GM18511 (cell line): ENCODE measurements around the gene DNAH9.

ENCODE experiments used
- ATAC-seq: cut with Tn5 transposase; IDR thresholded peaks from one replicate; pipeline ENCODE4 v1.9.1; 2021; ENCODE audit warnings: mild to moderate bottlenecking, moderate library complexity; ENCODE audit not compliant: unreplicated experiment

DNAH9 gene, protein sequence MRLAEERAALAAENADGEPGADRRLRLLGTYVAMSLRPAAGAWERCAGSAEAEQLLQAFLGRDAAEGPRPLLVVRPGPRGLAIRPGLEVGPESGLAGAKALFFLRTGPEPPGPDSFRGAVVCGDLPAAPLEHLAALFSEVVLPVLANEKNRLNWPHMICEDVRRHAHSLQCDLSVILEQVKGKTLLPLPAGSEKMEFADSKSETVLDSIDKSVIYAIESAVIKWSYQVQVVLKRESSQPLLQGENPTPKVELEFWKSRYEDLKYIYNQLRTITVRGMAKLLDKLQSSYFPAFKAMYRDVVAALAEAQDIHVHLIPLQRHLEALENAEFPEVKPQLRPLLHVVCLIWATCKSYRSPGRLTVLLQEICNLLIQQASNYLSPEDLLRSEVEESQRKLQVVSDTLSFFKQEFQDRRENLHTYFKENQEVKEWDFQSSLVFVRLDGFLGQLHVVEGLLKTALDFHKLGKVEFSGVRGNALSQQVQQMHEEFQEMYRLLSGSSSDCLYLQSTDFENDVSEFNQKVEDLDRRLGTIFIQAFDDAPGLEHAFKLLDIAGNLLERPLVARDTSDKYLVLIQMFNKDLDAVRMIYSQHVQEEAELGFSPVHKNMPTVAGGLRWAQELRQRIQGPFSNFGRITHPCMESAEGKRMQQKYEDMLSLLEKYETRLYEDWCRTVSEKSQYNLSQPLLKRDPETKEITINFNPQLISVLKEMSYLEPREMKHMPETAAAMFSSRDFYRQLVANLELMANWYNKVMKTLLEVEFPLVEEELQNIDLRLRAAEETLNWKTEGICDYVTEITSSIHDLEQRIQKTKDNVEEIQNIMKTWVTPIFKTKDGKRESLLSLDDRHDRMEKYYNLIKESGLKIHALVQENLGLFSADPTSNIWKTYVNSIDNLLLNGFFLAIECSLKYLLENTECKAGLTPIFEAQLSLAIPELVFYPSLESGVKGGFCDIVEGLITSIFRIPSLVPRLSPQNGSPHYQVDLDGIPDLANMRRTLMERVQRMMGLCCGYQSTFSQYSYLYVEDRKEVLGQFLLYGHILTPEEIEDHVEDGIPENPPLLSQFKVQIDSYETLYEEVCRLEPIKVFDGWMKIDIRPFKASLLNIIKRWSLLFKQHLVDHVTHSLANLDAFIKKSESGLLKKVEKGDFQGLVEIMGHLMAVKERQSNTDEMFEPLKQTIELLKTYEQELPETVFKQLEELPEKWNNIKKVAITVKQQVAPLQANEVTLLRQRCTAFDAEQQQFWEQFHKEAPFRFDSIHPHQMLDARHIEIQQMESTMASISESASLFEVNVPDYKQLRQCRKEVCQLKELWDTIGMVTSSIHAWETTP (N-terminal part only)

DNA sequence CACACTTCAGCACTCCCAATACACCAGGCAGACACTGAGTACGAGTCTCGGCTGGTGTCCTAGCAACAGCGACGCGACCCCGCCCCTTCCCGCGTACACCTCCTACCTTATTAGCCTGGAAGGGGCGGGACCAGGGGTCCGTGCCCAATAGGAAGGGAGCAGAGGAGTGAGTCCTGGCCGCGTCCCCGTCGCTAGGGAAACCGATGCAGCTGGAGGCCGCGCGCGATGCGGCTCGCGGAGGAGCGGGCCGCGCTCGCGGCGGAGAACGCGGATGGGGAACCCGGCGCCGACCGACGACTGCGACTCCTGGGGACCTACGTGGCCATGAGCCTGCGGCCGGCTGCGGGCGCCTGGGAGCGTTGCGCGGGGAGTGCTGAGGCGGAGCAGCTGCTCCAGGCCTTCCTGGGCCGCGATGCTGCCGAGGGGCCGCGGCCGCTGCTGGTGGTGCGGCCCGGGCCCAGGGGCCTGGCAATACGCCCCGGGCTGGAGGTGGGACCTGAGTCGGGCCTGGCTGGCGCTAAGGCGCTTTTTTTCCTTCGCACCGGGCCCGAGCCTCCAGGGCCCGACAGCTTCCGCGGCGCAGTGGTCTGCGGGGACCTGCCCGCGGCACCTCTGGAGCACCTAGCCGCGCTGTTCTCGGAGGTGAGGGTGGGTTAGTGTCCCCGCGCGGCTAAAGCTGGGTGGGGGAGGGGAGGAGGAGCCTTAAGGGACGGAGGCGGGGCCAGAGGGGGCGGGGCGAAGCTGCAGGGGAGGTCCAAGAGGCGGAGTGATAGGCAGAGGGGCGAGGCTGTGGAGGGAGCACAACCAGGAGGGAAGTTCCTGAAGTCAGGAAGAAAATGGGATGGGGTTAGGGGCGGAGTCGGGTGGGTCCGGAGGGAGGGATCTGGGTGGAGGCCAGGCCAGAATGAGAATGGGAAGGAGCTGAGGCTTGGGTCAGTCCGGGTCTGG, at the start of gene DNAH9:
TSS of gene DNAH9 (plus strand) at position 197 of the 948 bp plus-strand sequence. CDS start at position 226, 29 bp downstream.
- ATAC-seq, result no peak

DNA sequence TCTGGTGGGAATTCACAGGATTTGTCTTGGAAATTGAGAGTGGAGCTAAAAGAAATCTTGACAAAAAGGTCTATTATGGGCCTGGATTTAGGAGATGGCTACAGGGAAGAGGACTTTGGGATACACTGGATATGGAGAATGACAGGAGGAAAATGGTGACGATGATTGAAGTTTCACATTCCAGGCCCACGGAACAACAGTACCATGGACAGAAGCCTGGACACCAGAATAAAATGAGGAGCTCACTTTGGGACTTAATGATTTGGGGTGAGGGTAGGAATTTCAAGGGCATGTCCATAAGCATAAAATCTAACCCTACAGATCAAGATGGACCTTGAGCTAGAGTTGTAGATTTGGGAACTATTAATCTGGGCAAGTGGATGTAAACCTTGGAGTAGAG, 47.8 kb upstream of the DNAH9 start:
- ATAC-seq, result no peak

DNA sequence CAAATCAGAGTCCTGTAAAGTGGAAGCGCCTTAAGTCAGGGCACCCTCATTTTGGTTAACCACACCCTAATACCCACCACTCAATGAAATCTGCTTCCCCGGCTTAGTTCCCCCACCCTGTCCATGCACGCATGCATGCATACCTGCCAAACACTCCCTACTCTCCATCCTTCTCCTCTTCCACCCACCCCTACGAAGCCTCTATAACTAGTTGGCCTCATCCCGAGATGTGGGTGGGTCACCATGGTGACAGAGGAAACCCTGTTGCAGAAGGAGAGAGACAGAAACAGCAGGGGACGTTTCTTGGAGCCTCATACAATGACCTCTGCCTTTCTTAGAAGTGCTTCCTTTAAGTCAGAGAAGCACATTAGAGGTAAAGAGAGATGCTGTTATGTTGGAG, 46.8 kb upstream of the DNAH9 start:
- no peak for ATAC-seq

DNA sequence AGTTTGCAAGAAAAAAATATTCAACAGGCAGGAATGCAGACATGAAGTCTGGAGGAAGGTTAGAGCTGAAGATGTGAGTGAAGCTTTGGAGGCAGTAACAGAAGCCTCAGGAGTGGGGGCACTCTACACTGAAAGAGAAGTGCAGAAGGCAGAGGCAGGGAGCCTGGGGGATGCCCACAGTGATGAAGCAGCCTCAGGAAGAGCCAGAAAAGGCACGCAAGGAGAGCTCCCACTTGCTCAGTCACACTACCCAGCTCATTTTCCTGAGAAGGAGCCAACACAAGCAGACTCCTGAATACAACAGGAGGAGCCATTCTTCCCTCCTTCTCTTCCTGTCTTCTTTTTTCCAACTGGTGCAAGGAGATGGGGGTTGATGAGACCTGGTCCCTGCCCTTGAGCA, 45.1 kb upstream of the DNAH9 start:
- no peak for ATAC-seq

DNA sequence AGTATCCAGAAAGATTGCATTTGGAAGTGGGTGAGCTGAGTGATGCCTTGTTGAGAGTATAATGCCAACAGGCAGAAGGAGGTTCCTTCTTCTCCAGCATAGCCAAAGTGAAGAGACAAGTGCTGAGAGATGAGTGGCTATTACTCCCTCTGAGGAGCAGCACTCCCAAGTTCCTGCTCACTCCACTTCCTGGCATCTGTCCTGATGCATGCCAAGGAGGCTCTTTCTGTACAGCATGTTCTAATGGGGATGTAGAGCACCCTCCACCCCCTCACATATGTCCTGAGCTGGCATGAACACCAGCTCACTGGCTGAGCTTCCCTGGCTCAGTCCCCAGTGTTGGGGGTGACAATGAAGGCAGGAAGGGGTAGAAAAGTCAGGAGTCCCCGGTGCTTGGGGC, 44.2 kb upstream of the DNAH9 start:
- no peak for ATAC-seq

DNA sequence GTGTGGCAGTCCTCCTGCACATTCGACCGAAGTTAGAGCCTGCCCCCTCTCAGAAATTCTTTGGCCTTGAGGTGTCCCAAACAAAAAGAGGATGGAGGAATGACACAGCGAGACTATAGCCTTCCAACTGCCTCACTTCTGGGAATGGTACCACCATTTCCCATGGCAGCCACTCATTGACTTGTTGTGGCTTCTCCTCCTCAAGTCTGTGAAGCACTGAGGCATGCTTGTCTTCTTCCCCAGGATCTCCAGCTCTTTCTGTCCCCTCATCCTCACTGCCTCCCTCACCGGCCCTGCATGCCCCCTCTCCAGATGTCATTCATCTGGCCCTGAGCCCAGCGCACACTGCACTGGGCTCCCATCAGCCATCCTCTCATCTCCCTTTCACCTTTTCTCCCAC, 43.7 kb upstream of the DNAH9 start:
- no peak for ATAC-seq

DNA sequence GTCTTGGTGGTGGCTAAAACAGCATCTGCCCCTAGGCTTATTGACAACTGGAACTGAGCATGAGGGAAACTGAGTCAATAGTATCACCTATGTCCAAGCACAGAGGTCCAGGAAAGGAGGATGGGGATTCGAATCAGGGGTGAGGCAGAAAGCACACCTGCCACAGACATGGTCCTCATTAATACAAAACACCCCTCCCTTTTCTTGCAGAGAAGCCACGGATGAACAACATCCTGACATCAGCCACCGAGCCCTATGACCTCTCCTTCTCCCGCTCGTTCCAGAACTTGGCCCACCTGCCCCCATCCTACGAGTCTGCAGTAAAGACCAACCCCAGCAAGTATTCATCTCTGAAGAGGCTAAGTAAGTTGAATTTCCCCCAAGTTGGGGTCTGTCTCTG, 42.7 kb upstream of the DNAH9 start:
- ATAC-seq, result no peak

DNA sequence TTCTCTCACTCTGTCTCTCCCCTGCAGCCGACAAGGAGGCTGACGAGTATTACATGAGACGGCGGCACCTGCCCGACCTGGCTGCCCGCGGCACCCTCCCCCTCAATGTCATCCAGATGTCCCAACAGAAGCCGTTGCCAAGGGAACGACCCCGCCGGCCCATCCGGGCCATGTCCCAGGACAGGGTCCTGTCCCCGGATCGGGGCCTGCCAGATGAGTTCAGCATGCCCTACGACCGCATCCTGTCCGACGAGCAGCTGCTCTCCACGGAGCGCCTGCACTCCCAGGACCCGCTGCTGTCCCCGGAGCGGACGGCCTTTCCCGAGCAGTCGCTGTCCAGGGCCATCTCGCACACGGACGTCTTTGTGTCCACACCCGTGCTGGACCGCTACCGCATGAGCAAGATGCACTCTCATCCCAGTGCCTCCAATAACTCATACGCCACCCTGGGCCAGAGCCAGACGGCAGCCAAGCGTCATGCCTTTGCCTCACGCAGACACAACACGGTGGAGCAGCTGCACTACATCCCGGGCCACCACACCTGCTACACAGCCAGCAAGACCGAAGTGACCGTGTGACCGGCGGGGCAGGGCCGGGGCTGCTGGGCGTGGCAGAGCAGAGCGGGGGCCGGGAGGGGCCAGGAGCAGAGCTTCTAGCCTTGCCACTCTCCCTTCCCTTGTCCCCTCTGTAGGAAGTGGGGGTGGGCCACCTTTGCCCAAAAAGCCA, 40.4 kb upstream of the DNAH9 start:
- no peak for ATAC-seq

DNA sequence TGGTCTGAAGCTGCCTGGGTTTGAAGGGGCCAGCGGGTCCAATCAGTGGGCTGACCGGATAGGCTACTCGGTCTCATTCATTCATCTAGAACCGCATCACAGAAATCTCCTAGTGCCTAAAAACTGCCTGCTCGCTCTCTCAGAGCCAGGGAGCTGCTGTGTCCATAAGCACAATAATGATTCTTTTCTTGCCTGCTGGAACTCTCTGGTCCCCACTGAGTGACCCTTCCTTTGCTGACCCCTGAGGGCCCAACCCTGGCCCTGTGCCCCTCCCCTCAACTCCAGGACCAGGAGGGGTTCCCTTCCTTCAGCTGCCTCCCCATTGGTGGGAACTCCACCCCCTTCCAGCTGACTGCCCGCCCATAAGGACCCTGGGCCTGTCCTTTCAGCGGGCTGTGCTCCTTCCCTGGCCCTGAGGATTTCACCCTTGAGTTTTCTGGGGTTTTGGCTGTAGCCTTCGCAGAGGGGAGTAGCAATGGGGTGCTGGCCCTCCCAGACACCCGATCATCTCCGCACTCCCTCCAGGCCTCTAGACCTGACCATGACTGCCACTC, 39.5 kb upstream of the DNAH9 start:
- no peak for ATAC-seq

DNA sequence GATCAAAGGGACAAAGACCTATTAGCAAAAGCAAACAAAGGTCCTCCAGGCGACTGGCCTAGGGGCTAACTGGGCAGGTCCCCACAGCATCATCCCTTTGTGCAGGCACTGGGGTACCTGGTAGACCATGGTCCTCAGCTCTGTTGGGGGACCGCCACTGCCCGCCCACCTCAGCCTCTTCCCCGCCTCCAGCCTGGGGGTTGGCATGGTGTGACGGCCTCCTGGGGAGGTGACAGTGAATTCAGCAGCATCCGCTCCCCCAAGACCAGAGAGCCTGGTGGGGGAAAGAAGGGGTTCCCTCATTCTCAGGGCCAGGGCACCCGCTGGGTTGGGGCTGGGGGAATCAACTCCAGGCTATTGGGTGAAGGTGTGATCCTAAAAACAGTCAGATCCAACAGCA, 38.7 kb upstream of the DNAH9 start:
- no peak for ATAC-seq

DNA sequence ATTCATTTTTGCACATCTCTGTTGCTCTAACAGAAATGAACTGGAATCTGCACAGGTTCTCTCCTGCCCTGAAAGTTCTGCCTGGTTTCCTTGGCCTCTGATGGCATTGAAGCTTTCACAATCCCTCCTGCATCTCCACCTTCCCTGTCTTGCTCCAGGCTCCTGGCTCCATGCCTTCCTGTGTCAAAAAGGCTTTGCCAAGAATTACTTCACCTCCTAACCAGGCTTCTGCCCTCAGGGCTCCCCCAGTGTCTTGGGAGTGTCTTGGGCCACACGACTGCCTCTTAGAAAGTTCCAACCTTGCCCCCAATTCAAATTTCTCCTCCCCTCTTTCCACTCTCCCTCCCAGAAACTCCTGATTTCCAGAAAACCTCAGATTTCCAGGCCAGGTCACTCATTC, 37.0 kb upstream of the DNAH9 start:
- no peak for ATAC-seq

DNA sequence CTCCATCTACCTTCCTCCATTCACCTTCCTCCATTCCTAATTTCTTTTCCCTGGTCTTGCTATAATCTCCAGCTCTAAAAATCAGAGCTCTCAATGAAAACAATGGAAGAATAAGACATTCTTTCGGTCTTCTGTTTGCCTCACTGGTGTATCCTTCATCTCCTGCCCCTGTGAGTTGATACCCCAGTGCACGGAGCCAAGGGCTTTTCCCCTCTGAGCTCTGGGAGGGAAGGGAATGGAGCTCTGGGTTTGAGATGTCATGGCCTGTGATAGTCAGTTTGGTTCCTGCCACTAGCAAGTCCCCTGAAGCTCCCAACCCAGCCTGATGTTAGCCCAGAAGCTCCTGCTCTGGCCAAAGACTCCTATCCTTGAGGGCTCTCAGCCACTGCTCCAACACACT, 36.6 kb upstream of the DNAH9 start:
- no peak for ATAC-seq

DNA sequence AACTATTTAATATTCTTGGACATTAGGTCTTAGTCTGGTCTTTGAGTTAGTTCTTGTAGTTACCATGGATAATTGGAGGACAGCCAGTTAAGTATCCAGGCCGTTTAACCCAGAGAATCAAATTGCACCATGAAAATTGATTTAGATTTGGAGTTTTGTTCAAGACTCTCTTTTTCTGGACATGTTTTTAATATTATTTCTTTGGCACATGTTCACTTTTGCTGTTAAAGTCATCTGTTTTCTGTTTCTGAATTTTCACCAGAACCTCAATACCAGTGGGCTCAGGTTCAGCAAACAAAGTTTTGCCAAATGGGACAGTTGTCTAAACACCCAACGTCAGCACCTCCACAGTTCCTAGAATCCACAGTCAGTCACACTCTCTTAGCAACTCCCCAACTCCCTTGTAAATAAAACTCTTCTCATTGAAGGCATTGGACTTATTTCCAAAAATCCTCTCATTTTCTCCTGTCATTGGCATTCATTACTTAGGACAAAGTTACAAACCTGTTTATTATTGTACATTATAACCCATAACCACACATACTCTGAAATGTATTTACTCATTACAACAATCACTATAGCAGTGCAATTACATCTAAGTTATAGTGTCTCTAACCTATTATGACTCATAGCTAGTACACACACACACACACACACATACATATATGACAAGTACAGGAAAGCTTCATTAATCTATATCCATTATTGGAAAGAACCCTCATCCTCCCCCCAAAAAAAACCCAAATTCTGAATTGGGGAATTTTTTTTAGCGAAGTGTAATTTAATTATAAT, 33.5 kb upstream of the DNAH9 start:
- ATAC-seq, result no peak

DNA sequence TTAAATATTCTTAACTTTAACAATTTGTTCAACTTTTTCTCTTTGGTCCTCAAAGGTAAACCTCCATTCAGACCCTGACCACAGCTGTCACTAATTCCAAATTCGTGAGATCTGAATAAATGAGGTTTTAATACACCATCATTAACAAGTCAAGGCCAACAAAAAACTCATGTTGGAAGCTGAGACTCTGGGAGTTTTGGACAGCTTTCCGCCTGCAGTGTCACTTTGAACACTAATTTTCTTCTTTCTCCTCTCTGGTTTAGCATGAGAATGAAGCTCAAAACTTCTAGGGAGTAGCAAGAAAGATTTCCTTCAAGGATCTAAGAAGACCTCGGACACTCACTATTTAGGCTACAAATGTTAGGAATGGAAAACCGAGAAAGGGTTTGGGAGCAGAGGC, 32.7 kb upstream of the DNAH9 start:
- ATAC-seq, result no peak

DNA sequence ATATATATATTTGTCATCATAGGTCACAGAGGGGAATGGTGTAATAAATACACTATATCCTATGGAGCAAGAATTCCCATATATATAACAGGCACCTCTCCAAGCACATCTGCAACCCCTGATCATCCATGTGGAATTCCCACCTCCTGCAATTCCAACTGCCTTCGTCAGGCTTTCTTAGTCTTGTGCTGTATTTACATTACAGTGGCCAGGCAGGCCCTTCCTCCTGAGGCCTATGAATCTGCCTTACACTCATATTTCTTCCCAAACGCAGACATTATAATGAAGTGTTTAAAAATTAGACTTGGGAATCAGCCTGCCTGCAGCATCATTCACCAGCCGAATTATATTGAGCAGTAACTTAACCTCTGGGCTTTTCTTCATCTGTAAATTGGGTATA, 19.3 kb upstream of the DNAH9 start:
- no peak for ATAC-seq

DNA sequence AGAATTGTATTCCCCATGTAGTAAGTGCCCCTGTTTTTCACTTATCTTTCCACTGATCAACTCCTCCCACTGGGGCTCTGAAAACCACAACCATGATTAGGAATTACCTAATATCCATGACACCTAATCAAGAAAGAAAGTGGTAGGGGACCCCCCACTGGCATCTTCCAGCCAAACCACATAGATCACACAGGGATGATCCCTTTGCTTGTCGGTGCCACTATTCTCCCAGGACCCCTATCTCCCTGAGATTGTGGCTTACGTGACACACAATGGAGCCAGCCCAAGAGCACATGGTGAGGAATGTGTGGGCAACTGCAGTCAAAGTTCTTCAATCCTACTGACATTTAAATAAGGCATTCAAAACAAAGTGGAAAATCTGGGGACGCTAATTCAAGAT, 17.6 kb upstream of the DNAH9 start:
- ATAC-seq, result no peak

DNA sequence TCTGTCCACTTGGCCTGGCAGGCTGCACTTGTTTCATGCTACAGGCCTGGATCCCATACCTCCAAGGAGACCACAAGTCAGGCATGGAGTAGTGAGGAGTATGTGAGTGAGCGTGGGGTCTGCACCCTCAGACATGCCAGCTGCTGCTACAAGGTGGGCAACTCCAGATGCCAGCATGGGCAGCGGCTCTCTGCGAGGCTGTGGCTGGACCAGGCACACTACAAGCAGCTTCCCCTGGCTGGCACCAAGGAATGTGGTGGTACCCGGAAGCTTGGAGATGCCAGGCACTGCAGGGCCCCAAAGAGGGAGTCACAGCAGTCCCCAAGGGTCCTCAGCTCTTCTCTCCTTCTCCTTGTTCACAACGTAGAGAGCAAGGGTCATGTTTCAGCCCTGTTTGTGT, 16.1 kb upstream of the DNAH9 start:
- ATAC-seq, result no peak

DNA sequence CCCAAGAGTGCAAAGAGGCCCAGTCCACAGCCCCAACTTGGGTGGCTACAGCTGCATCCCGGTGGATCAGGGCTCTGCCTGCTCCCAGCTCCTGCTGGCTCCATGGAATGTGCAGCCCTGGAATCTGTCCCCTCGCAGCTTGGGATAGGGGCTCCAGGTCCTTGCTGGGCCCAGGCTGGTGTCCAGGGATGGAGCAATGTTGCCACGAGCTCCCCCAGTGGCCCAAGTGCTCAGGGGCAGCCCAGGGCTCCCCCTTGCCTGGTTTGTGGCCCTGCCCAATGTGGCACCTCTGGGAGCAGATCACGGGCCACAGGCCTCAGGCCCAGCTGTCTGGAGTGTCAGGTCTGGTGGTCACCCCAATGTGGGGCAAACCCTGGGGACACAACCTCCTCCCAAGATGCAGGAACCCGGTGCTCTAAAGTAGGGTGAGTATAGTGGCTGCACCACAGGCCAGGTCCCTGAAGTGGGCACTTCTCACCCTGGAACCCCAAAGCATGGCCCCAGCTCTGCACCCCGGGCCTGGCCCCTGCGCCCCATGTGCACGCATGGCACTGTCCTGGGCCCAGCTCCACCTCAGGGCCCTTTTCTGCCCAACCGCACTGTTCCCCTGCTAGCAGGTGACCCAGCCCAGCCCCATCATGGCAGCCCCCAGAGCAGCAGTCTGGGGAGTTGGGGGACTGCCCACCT, 14.8 kb upstream of the DNAH9 start:
- ATAC-seq, result no peak
